Esophagus (tissue), 2 donors: ENCODE results near the gene LGALS3BP. TPM values are rescaled to one million over a fixed set of nuclear protein-coding genes. Genes with fewer than 3 reads are reported as not detected.

Experiments used
- H3K27ac ChIP-seq, 2 donors: one replicate each; pipeline ENCODE4 v1.5.1; 2013; ENCODE audit warnings: low read depth in 2 of 2, mild to moderate bottlenecking in 2 of 2, inconsistent platforms in 1 of 2, low read length in 1 of 2, moderate library complexity in 1 of 2
- H3K27me3 ChIP-seq, 2 donors: one replicate each; pipeline ENCODE4 v1.6.1; 2013; ENCODE audit warnings: low read length in 2 of 2, control low read depth in 1 of 2, mild to moderate bottlenecking in 1 of 2; ENCODE audit not compliant: insufficient read depth in 2 of 2, control insufficient read depth in 1 of 2
- H3K36me3 ChIP-seq, 2 donors: one replicate each; pipeline ENCODE4 v1.6.1; 2013; ENCODE audit warnings: low read length in 1 of 2; ENCODE audit not compliant: control insufficient read depth in 2 of 2, insufficient read depth in 2 of 2
- H3K4me1 ChIP-seq, 2 donors: one replicate each; pipeline ENCODE4 v1.6.1; 2013; ENCODE audit warnings: low read length in 1 of 2; ENCODE audit not compliant: control insufficient read depth in 2 of 2, insufficient read depth in 2 of 2
- H3K4me3 ChIP-seq, 2 donors: one replicate each; pipeline ENCODE4 v1.5.1; 2013; ENCODE audit warnings: low read length in 2 of 2, mild to moderate bottlenecking in 2 of 2, low read depth in 1 of 2, moderate library complexity in 1 of 2
- H3K9me3 ChIP-seq, 2 donors: one replicate each; pipeline ENCODE4 v1.6.1; 2013; ENCODE audit warnings: mild to moderate bottlenecking in 2 of 2, low read depth in 1 of 2, low read length in 1 of 2, moderate library complexity in 1 of 2; ENCODE audit not compliant: control insufficient read depth in 2 of 2, insufficient read depth in 1 of 2
- WGBS, 2 donors: extraction: QIAGEN DNeasy Blood & Tissue Kit; methylation state at CpG; one replicate each; pipeline ENCODE4 v1.1.7; 2013; 5-methylcytosine and 5-hydroxymethylcytosine counted together
- polyA plus RNA-seq, 2 donors: library from polyadenylated mRNA; stranded (reverse); fragments of 200-250 nt; gene quantifications; one replicate each; pipeline ENCODE4 v1.2.3, GENCODE V29; 2013
- donor health status: healthy with polysubstance abuse.
- donor health status: Bipolar disorder and iron deficiency.

LGALS3BP gene
- polyA plus RNA-seq, 2 donors, result 85.1 to 103 TPM

DNA sequence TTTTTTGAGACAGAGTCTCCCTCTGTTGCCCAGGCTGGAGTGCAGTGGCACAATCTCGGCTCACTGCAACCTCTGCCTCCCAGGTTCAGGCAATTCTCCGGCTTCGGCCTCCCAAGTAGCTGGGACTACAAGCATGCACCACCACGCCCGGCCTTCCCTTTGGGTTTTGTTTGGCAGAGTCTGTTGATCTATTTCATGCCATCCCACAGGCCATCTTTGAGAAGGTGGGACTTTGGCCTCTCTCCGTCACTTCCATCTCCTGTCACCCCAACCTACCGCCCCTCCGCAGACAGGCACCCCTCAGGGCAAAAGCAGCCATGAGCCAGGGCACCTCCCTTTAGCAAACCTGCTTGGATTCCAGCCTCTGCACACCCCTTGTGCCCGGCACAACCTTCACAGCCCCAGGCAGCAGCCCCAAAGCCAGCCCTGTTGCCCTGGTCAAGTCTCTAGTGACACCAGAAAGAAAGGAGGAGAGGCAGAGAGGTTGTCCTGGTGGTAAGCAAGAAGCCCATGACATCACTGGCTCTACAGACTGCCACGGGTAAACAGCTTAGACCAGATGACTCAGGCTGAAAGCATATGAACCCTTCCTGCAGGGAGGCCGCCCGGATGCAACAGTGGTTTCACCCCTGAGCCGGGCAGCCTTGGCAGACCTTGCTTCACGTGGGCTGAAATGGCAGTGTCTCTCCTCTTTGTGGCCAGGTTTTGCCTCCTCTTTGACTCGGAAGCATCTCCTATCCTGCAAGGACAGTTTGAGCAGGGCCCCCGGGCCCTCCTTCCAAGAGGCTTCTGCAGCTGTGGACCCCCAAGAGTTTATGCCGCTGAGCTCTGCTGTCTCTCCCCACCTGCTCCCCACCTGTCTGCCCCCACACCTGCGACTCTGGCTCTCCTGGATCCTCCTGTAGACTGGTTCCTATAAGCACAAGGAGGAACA lies 46.4 kb downstream of the LGALS3BP start:
- Histone ChIP-seq H3K4me3 (no peak overlapping the region), H3K36me3 (no peaks in the 10 kb centered on the region), H3K27ac (peak overlapping the region; percentile 82 to 94), H3K9me3 (no peaks in the 10 kb centered on the region), H3K27me3 (no peaks in the 10 kb centered on the region), H3K4me1 (peaks cover 2 to 23% of the 10 kb centered on the region in 2 donors)
- 55 to 65% methylated on average over 18 of the region's 18 CpGs for WGBS, 2 donors

DNA sequence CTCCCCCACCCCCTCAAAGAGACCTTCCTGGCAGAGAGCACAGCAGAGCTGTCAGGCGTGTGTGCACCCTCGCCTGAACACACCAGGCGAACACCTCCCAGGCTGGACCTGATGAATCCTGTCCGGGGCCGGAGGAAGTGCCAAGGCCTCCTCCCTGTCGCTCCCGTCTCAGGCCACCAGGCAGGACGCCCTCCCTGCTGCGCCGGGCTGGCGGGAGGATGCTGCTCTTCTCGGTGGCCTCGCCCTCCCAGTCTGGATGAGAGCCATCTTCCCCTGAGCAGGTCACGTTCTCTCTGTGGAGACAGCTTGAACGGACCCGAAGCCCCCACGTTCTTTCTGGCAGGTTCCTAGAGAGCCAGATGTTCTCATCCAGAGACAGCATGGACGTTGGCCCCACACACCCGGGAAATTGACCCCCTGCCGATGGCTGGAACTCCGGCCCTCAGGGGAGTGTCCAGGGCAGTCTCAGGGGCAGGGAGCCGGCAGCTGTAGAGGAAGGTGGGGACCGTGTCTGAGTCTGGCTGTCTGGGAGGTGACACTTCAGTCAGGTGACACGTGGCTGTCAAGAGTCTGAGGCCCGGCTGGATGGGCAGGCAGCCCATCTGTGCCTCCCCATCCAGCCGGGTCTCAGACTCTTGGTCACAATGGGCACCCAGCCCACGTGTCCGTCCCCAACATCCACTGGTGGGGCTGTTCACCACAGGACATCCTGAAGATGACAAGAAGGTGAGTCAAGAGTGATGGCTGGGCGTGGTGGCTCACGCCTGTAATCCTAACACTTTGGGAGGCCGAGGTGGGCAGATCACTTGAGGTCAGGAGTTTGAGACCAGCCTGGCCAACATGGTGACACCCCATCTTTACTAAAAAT lies 49.6 kb downstream of the LGALS3BP start:
- Histone ChIP-seq H3K4me1 (peaks cover 0 to 22% of the 10 kb centered on the region in 2 donors), H3K36me3 (no peaks in the 10 kb centered on the region), H3K27ac (no peak overlapping the region), H3K27me3 (peaks cover 0 to 3% of the 10 kb centered on the region in 2 donors), H3K9me3 (no peaks in the 10 kb centered on the region), H3K4me3 (no peak overlapping the region)
- WGBS, 2 donors, result 53% methylated on average over 31 of the region's 31 CpGs

GRCh38 chr17:78925662-78926555 lies 53.8 kb downstream of the LGALS3BP start:
- no peaks in the 10 kb centered on the region for H3K36me3 ChIP-seq
- H3K27ac ChIP-seq, result peak overlapping the region; percentile 82 to 94
- H3K4me3 ChIP-seq, result peak overlapping the region; percentile 26 to 63
- no peaks in the 10 kb centered on the region for H3K9me3 ChIP-seq
- peaks cover 0 to 11% of the 10 kb centered on the region in 2 donors for H3K27me3 ChIP-seq
- WGBS, 2 donors, result 31 to 33% methylated on average over 31 to 33 of the region's 33 CpGs
- H3K4me1 ChIP-seq, result peaks cover 0 to 11% of the 10 kb centered on the region in 2 donors

DNA sequence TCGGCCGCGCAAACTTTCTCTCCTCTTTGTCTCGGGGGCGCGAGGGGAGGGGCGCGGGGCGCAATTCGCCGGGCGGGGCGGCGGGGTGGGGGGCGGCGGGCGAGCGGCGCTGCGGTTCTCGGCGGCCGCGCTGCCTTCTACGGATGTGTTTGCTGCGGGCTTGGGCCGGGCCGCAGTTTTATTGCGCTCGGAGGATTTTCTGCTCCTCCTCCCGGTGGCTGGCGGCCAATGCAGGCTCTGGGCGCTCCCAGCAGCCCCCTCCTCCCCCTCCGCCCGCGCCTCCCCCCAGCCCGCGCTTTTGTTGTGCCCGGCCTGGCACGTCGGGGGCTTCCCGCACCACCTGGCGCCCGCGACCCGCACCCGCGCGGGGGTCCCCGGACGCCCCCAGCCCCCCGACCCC lies 54.5 kb downstream of the LGALS3BP start, which contains the start of gene TIMP2:
Gene TIMP2, minus strand, starts transcription at position 154 of the 400 bp plus-strand sequence. CDS start 299 bp downstream, outside the sequence.
- Histone ChIP-seq H3K4me3 (peak within 1 kb of the TSS; percentile 55 to 63), H3K36me3 (no peaks in the 10 kb centered on the region), H3K27me3 (peaks cover 0 to 11% of the 10 kb centered on the region in 2 donors), H3K9me3 (no peaks in the 10 kb centered on the region), H3K4me1 (peaks cover 0 to 11% of the 10 kb centered on the region in 2 donors), H3K27ac (peak within 1 kb of the TSS; percentile 82 to 94)
- 0% methylated on average over 7 to 52 of the region's 52 CpGs for WGBS, 2 donors

- WGBS, 2 donors, result 1 to 2% methylated on average over 30 to 64 of the region's 64 CpGs
- Histone ChIP-seq H3K4me1 (peaks cover 0 to 12% of the 10 kb centered on the region in 2 donors), H3K27me3 (peaks cover 0 to 11% of the 10 kb centered on the region in 2 donors), H3K9me3 (no peaks in the 10 kb centered on the region), H3K36me3 (no peaks in the 10 kb centered on the region), H3K4me3 (peak overlapping the region; percentile 55 to 63), H3K27ac (peak overlapping the region; percentile 75 to 86)
Measured at GRCh38 chr17:78924481-78925151, 55.1 kb downstream of the LGALS3BP start.

GRCh38 chr17:78923660-78924453 lies 55.9 kb downstream of the LGALS3BP start:
- WGBS, 2 donors, result 2% methylated on average over 27 to 28 of the region's 28 CpGs
- Histone ChIP-seq H3K9me3 (no peaks in the 10 kb centered on the region), H3K27ac (peak overlapping the region; percentile 75 to 86), H3K36me3 (no peaks in the 10 kb centered on the region), H3K4me3 (peak overlapping the region; percentile 55 to 63), H3K4me1 (peaks cover 0 to 11% of the 10 kb centered on the region in 2 donors), H3K27me3 (peaks cover 0 to 11% of the 10 kb centered on the region in 2 donors)

GRCh38 chr17:78922816-78923498 lies 56.8 kb downstream of the LGALS3BP start:
- Histone ChIP-seq H3K36me3 (no peaks in the 10 kb centered on the region), H3K27me3 (peaks cover 0 to 11% of the 10 kb centered on the region in 2 donors), H3K9me3 (no peaks in the 10 kb centered on the region), H3K4me1 (peaks cover 0 to 15% of the 10 kb centered on the region in 2 donors), H3K4me3 (peak overlapping the region; percentile 20 to 63), H3K27ac (peak overlapping the region; percentile 6 to 75)
- WGBS, 2 donors, result 59 to 73% methylated on average over 11 to 13 of the region's 13 CpGs
